WI38 (cell line): Measurements from ENCODE around the gene SUGP1.
"Not testable (repeated sequence)": the region's sequence is repeated elsewhere in the genome, so short reads cannot be mapped to it uniquely, and the experiment has no call there.

ENCODE experiments used
- H3K4me3 ChIP-seq: 2 replicates; pipeline ENCODE4 v1.5.1; 2011; ENCODE audit warnings: low read depth, mild to moderate bottlenecking, control low read depth, low read length
- TF ChIP-seq, protein P1 (sequence below): IDR thresholded peaks from 2 replicates; pipeline ENCODE4 v1.5.1; 2012; ENCODE audit warnings: low read depth, mild to moderate bottlenecking, control low read depth, low read length

The SUGP1 gene

GRCh38 chr19:19356500-19356899 lies 36.2 kb upstream of the SUGP1 start:
- TF ChIP-seq, protein P1, sequence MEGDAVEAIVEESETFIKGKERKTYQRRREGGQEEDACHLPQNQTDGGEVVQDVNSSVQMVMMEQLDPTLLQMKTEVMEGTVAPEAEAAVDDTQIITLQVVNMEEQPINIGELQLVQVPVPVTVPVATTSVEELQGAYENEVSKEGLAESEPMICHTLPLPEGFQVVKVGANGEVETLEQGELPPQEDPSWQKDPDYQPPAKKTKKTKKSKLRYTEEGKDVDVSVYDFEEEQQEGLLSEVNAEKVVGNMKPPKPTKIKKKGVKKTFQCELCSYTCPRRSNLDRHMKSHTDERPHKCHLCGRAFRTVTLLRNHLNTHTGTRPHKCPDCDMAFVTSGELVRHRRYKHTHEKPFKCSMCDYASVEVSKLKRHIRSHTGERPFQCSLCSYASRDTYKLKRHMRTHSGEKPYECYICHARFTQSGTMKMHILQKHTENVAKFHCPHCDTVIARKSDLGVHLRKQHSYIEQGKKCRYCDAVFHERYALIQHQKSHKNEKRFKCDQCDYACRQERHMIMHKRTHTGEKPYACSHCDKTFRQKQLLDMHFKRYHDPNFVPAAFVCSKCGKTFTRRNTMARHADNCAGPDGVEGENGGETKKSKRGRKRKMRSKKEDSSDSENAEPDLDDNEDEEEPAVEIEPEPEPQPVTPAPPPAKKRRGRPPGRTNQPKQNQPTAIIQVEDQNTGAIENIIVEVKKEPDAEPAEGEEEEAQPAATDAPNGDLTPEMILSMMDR: no peak
- no peak overlapping the region for H3K4me3 ChIP-seq

DNA sequence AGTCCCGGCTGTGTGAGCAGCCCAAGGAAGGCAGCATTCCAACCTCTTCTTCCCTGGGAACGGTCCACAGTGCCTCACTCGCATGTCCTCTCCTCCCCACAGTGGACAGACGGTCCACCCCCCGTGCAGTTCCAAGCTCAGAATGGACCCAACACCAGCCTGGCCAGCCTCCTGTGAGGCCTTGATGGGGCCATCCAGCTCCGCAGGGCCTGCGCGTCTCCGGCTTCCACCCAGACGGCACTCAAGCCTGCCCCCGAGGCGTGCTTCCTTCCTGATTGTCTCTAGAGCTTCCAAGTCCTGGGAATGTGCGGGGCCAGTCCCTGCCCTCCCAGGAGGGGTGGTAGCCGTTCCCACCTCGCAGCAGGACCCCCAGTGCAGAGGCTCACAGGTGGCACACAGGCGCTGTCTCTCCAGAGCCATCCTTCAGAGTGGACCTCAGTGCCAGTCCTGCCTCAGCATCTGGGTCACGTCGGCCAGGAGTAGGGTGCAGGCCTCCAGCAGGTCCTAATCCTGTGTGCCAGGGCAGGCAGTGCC lies 35.4 kb upstream of the SUGP1 start:
- TF ChIP-seq, protein P1: no peak
- no peak overlapping the region for H3K4me3 ChIP-seq

DNA sequence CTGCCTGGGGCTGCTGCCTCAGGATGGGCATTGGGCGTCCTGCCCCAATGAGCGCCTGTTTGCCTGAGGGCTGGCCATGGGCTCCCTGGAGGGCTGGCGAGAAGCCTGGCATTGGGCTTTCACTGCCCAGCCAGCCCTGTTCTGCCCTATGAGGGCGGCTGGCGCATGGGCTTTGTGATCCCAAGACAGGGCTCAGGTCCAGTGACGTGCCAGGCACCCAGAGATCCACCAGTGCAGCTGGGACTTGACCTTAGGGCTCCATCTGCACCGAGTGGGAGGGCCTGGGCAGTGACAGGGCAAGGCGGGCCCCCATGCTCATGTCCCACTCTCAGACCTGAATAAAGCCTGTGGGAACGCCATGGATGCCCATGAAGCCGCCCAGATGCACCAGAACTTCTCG lies 34.6 kb upstream of the SUGP1 start:
- TF ChIP-seq, protein P1: no peak
- H3K4me3 ChIP-seq: no peak overlapping the region

DNA sequence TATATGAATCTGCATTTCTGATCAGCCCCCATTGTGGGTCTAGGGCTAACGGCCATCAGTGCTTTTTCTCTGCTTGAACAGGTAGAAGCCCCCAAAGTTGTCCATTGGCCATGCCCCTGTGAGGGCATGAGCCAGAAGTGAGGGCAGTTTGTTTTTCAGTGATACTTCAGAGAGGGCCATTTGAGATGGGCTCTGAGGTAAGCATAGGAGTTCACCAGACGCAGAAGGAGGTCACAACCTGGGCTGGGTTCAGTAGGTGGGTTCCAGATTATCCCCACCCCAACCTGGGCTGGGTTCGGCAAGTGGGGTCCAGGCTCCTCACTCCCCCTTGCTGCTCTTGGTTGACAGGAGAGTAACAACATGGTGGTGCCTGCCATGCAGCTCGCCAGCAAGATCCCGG lies 33.7 kb upstream of the SUGP1 start:
- no peak overlapping the region for H3K4me3 ChIP-seq
- TF ChIP-seq, protein P1: no peak

DNA sequence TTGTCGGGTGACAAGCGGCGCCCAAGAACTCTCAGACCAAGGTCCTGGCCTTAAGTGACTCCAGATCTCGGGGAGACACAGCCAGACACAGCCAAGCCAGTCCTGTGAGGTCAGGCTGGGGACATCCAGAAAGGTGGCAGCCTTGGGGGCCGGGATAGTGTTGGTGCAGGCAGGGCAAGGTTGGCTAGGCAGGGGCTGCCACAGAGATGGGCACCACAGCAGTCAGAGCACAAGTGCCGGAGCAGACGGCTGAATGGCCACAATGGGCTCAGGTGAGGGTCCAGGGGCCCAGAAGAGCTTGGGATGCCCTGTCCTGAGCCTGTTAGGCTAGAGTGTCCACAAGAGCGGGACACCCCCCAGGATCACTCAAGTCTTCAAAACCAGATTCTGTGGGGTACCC lies 32.5 kb upstream of the SUGP1 start:
- TF ChIP-seq, protein P1: no peak
- no peak overlapping the region for H3K4me3 ChIP-seq

- H3K4me3 ChIP-seq: not testable (repeated sequence)
These were observed 30.4 kb upstream of the SUGP1 start for GRCh38 chr19:19350756-19351155.

GRCh38 chr19:19349365-19349764 lies 29.1 kb upstream of the SUGP1 start:
- H3K4me3 ChIP-seq: no peak overlapping the region
- TF ChIP-seq, protein P1: no peak

DNA sequence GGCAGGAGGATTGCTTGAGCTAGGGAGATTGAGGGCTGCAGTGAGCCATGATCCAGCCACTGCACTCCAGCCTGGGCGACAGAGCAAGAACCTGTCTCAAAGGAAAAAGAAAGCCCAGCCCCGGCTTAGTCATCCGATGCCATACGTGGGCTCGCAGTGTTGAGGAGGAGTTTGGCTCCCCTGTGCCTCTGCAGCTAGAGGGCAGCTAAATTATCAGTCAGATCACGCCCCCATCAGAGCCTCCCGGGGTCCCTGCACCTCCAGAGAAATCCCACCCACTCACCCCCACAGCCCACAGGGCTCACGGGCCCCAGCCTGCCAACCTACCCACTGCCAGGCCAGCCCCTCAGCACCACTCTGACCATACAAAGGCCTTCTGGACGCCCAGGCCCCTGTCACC lies 28.0 kb upstream of the SUGP1 start:
- TF ChIP-seq, protein P1: no peak
- no peak overlapping the region for H3K4me3 ChIP-seq
